Tibial nerve (tissue), 4 donors: ENCODE data around the gene CCDC60. TPM values are rescaled to one million over a fixed set of nuclear protein-coding genes. Genes with fewer than 3 reads are reported as not detected.

Source experiments
- DNase-seq, 2 donors: peaks; one replicate each; pipeline ENCODE4 v3.0.0-alpha.2; 2019; ENCODE audit warnings: low spot score in 2 of 2
- H3K27ac ChIP-seq, 4 donors: fragments of 200-600 bp; sonication (generic) in 3 of 4; one replicate each; pipeline ENCODE4 v1.5.1; 2017 to 2019; ENCODE audit warnings: mild to moderate bottlenecking in 1 of 4
- H3K27me3 ChIP-seq, 2 donors: fragments of 200-600 bp; sonication (generic) in 1 of 2; one replicate each; pipeline versions ENCODE4 v1.5.1 to v1.6.0; 2017 to 2019
- H3K36me3 ChIP-seq, 3 donors: fragments of 200-600 bp; sonication (generic); one replicate each; pipeline ENCODE4 v1.5.1; 2018 to 2019
- H3K4me1 ChIP-seq, 4 donors: fragments of 200-600 bp; sonication (generic) in 3 of 4; one replicate each; pipeline ENCODE4 v1.5.1; 2017 to 2019
- H3K4me3 ChIP-seq, 4 donors: fragments of 200-600 bp; sonication (generic) in 3 of 4; one replicate each; pipeline ENCODE4 v1.5.1; 2017 to 2019; ENCODE audit warnings: mild to moderate bottlenecking in 1 of 4, moderate library complexity in 1 of 4
- H3K9me3 ChIP-seq, 4 donors: fragments of 200-600 bp; sonication (generic) in 3 of 4; one replicate each; pipeline ENCODE4 v1.5.1; 2017 to 2019
- CTCF ChIP-seq, 5 experiments: fragments of 200-600 bp in 3 of 5; fragments of 450-650 bp in 2 of 5; sonication (generic) in 3 of 5; IDR thresholded peaks; one replicate each; pipeline ENCODE4 v1.5.1; 2016 to 2019; ENCODE audit warnings: antibody characterized with exemption in 5 of 5, mild to moderate bottlenecking in 3 of 5, moderate library complexity in 2 of 5
- EP300 ChIP-seq, 2 donors: sonication (generic); formaldehyde crosslinking; IDR thresholded peaks; one replicate each; pipeline ENCODE4 v1.6.1; 2017; ENCODE audit warnings: antibody characterized with exemption in 2 of 2, mild to moderate bottlenecking in 1 of 2
- POLR2A ChIP-seq, 2 donors: fragments of 450-650 bp; IDR thresholded peaks; one replicate each; pipeline ENCODE4 v1.6.1; 2017; ENCODE audit warnings: antibody characterized with exemption in 2 of 2, mild to moderate bottlenecking in 2 of 2, moderate library complexity in 2 of 2
- WGBS, 2 donors: methylation state at CpG; one replicate each; pipeline ENCODE4 v1.1.5; 2018; 5-methylcytosine and 5-hydroxymethylcytosine counted together
- total RNA-seq, 4 donors: library from RNA; depleted of rRNA; stranded (reverse); fragments of >200 nt; gene quantifications; one replicate each; pipeline ENCODE4 v1.1.0, GENCODE V29; 2016

CCDC60 gene
- total RNA-seq, 4 donors from 2014 or later = not detected

GRCh38 chr12:119423285-119423684 lies 88.8 kb downstream of the CCDC60 start:
- Histone ChIP-seq H3K4me3 (no peak overlapping the region), H3K27me3 (no peaks in the 10 kb centered on the region), H3K36me3 (no peaks in the 10 kb centered on the region), H3K27ac (no peak overlapping the region), H3K4me1 (no peaks in the 10 kb centered on the region), H3K9me3 (no peaks in the 10 kb centered on the region)
- TF ChIP-seq CTCF (IDR thresholded peaks at IDR 0.05) (no peak), POLR2A (IDR thresholded peaks at IDR 0.05) (no peak), EP300 (IDR thresholded peaks at IDR 0.05) (no peak)
- WGBS, 2 donors = 11 to 20% methylated on average over 2 of the region's 2 CpGs
- DNase-seq = no peak

DNA sequence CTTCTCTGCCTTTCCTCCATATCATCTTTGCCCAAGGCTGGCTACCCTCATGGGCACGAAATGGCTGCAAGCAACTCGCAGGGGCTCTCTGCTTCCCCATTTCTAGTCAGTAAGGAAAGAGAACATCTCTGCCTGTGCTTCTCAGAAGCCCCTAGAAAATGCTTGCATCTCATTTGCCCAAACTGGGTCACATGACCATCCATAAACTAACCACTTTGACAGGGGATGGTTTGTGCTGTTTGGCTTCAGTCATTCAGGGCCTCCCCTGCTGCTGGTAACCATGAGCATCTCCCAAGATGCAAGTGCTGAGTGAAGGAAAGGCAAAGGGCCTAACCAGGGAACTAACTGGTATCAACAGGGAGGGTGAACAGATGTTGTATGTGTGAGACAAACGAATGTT lies 91.1 kb downstream of the CCDC60 start:
- H3K36me3 ChIP-seq = no peaks in the 10 kb centered on the region
- 55 to 75% methylated on average over 3 of the region's 3 CpGs for WGBS, 2 donors
- H3K27ac ChIP-seq = no peak overlapping the region
- H3K9me3 ChIP-seq = peaks cover 0 to 8% (median 0%) of the 10 kb centered on the region in 4 donors
- TF ChIP-seq CTCF (IDR thresholded peaks at IDR 0.05) (no peak), EP300 (IDR thresholded peaks at IDR 0.05) (no peak), POLR2A (IDR thresholded peaks at IDR 0.05) (no peak)
- H3K27me3 ChIP-seq = no peaks in the 10 kb centered on the region
- H3K4me1 ChIP-seq = no peaks in the 10 kb centered on the region
- no peak overlapping the region for H3K4me3 ChIP-seq
- no peak for DNase-seq

GRCh38 chr12:119431151-119431550 lies 96.6 kb downstream of the CCDC60 start:
- TF ChIP-seq POLR2A (IDR thresholded peaks at IDR 0.05) (no peak), CTCF (IDR thresholded peaks at IDR 0.05) (no peak), EP300 (IDR thresholded peaks at IDR 0.05) (no peak)
- Histone ChIP-seq H3K27me3 (no peaks in the 10 kb centered on the region), H3K4me1 (no peaks in the 10 kb centered on the region), H3K36me3 (no peaks in the 10 kb centered on the region), H3K4me3 (no peak overlapping the region), H3K27ac (no peak overlapping the region), H3K9me3 (peaks cover 0 to 33% (median 0%) of the 10 kb centered on the region in 4 donors)
- no peak for DNase-seq
- 88 to 91% methylated on average over 5 of the region's 5 CpGs for WGBS, 2 donors

DNA sequence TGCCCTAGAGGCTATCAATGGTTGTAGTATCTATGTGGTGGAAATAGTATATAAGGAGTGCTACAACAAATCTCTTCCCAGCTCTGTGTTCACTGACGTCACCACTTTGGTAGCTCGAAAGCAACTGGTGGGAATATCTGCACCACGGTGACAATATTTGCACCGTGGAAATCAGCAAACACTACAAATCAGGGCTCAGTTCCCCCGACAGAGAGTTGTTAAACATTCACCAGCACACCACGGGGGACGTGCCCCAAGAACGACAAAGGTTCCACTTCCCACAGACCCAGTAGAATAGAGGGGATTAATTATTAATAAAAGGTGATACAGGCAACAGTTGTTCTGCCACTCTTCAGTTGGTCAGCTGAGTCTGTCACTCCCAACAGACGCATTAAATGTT lies 98.4 kb downstream of the CCDC60 start:
- Histone ChIP-seq H3K4me1 (no peaks in the 10 kb centered on the region), H3K9me3 (peaks cover 0 to 33% (median 0%) of the 10 kb centered on the region in 4 donors), H3K36me3 (no peaks in the 10 kb centered on the region), H3K27me3 (no peaks in the 10 kb centered on the region), H3K27ac (no peak overlapping the region), H3K4me3 (no peak overlapping the region)
- 52 to 61% methylated on average over 9 of the region's 9 CpGs for WGBS, 2 donors
- no peak for DNase-seq
- no peak for TF ChIP-seq EP300 (IDR thresholded peaks at IDR 0.05)
- TF ChIP-seq CTCF (IDR thresholded peaks at IDR 0.05) = no peak
- no peak for TF ChIP-seq POLR2A (IDR thresholded peaks at IDR 0.05)

GRCh38 chr12:119440803-119441360 lies 106.4 kb downstream of the CCDC60 start:
- TF ChIP-seq POLR2A (IDR thresholded peaks at IDR 0.05) = no peak
- TF ChIP-seq CTCF (IDR thresholded peaks at IDR 0.05) = no peak
- TF ChIP-seq EP300 (IDR thresholded peaks at IDR 0.05) = no peak
- 77 to 78% methylated on average over 6 of the region's 6 CpGs for WGBS, 2 donors
- Histone ChIP-seq H3K9me3 (peaks cover 0 to 1% (median 0%) of the 10 kb centered on the region in 4 donors), H3K4me3 (no peak overlapping the region), H3K4me1 (no peaks in the 10 kb centered on the region), H3K27ac (no peak overlapping the region), H3K27me3 (no peaks in the 10 kb centered on the region), H3K36me3 (no peaks in the 10 kb centered on the region)
- no peak for DNase-seq
